ENCODE data around the gene HSD11B1L. TPM values are rescaled to one million over a fixed set of nuclear protein-coding genes. Genes with fewer than 3 reads are reported as not detected.

HSD11B1L gene
- total and polyA plus RNA-seq, 2 donors (not counting 3 experiments of a cell fraction or from before 2014, with no cell fraction given) = 4.4 to 9.1 TPM

DNA sequence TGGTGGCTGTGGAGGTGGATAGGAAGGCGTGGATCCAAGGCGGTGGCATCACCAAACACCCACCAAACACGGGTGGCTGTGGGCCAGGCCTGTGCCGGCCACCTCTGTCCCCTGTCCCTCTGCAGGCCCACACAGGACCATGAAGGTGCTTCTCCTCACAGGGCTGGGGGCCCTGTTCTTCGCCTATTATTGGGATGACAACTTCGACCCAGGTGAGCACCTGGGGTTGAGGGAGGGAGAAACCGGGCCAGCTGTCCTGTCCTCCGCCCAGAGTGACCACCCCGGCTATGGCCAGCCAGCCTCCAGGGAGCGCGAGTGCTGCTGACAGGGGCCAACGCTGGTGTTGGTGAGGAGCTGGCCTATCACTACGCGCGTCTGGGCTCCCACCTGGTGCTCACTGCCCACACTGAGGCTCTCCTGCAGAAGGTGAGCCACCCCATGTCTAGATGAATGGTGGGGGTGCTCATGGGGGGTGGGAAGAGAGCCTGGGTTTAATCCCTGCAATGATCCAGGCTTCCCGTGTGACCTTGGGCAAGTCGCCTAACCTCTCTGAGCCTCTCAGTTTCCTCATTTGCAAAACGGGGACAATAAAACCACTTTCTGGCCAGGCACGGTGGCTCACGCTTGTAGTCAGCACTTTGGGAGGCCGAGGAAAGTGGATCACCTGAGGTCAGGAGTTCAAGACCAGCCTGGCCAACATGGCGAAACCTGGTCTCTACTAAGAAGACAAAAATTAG, 4.0 kb downstream of the HSD11B1L start:
- Histone ChIP-seq H3K9me1 (replicated peaks; ENCODE audit: control insufficient read depth, extremely low read depth, insufficient read depth, low read length) (no peaks in the 10 kb centered on the region), H3K4me2 (ENCODE audit: insufficient read depth, low read length) (no peak overlapping the region), H3K79me2 (ENCODE audit: control insufficient read depth, insufficient read depth, low read length) (peaks cover 2% of the 10 kb centered on the region), H3K9me3 (replicated peaks; ENCODE audit: control insufficient read depth, insufficient read depth, low read length) (no peaks in the 10 kb centered on the region), H3K27me3 (ENCODE audit: control insufficient read depth in 2 of 2, insufficient read depth in 2 of 2, low read length in 2 of 2) (no peaks in the 10 kb centered on the region), H3K36me3 (ENCODE audit: control insufficient read depth in 2 of 2, extremely low read depth in 1 of 2, insufficient read depth in 2 of 2, low read length in 2 of 2) (no peaks in the 10 kb centered on the region), H3K27ac (ENCODE audit: insufficient read depth, low read depth, low read length) (no peak overlapping the region), H3K9ac (replicated peaks; ENCODE audit: extremely low read depth, insufficient read depth, low read length) (no peak overlapping the region), H2AFZ (ENCODE audit: low read depth, low read length) (no peak overlapping the region), H4K20me1 (replicated peaks; ENCODE audit: control insufficient read depth, extremely low read depth, insufficient read depth, low read length) (no peaks in the 10 kb centered on the region), H3K4me3 (replicated peaks in 1 of 3; ENCODE audit: insufficient read depth in 1 of 3, low read depth in 1 of 3, low read length in 3 of 3) (no peak overlapping the region), H3K4me1 (ENCODE audit: control insufficient read depth, extremely low read depth, insufficient read depth, low read length) (peaks cover 5% of the 10 kb centered on the region)
- no TSS peak for BruUV-seq (replicated peaks)
- no peak for FAIRE-seq
- ChIA-PET POLR2A (no interaction called here), CTCF (no interaction called here)
- dilution Hi-C loops (cut with MboI; ENCODE audit: extremely low pct_ligation_motif_present, low sequenced_read_pairs) (no loop called here), intact Hi-C loops (cut with micrococcal nuclease) (no loop called here)
- no peak for TF ChIP-seq GATA2 (IDR thresholded peaks at IDR 0.05; ENCODE audit: insufficient read depth, insufficient read length, low read depth, low read length)
- TF ChIP-seq POLR2AphosphoS5 (IDR thresholded peaks at IDR 0.05; ENCODE audit: insufficient read depth, low read depth, low read length) = no peak
- TF ChIP-seq, protein P1, sequence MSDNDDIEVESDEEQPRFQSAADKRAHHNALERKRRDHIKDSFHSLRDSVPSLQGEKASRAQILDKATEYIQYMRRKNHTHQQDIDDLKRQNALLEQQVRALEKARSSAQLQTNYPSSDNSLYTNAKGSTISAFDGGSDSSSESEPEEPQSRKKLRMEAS (IDR thresholded peaks at IDR 0.05; ENCODE audit: insufficient read depth, insufficient read length) = no peak
- no peak for TF ChIP-seq FOS (IDR thresholded peaks at IDR 0.05; ENCODE audit: borderline replicate concordance, insufficient read depth, low read length)
- TF ChIP-seq JUN (IDR thresholded peaks at IDR 0.05; ENCODE audit: borderline replicate concordance, insufficient read depth, insufficient read length, low read depth) = no peak
- no peak for TF ChIP-seq POLR2A (IDR thresholded peaks at IDR 0.05; ENCODE audit: low read depth, low read length)
- no peak for TF ChIP-seq EZH2 (IDR thresholded peaks at IDR 0.05; ENCODE audit: borderline replicate concordance, low read depth, low read length, severe bottlenecking)
- TF ChIP-seq, protein P2, sequence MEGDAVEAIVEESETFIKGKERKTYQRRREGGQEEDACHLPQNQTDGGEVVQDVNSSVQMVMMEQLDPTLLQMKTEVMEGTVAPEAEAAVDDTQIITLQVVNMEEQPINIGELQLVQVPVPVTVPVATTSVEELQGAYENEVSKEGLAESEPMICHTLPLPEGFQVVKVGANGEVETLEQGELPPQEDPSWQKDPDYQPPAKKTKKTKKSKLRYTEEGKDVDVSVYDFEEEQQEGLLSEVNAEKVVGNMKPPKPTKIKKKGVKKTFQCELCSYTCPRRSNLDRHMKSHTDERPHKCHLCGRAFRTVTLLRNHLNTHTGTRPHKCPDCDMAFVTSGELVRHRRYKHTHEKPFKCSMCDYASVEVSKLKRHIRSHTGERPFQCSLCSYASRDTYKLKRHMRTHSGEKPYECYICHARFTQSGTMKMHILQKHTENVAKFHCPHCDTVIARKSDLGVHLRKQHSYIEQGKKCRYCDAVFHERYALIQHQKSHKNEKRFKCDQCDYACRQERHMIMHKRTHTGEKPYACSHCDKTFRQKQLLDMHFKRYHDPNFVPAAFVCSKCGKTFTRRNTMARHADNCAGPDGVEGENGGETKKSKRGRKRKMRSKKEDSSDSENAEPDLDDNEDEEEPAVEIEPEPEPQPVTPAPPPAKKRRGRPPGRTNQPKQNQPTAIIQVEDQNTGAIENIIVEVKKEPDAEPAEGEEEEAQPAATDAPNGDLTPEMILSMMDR (IDR thresholded peaks at IDR 0.05; ENCODE audit: extremely low read depth in 1 of 2, insufficient read depth in 1 of 2, low read depth in 1 of 2, low read length in 2 of 2) = no peak
- TF ChIP-seq MYC (IDR thresholded peaks at IDR 0.05; ENCODE audit: low read depth, low read length) = no peak
- no peak for DNase-seq (ENCODE audit: low read depth, low spot score)

Measured in endothelial cell of umbilical vein (primary cell).